MM.1S (cell line): Measurements from ENCODE around the gene CARD10.

Source experiments
- DNase-seq: peaks from one replicate; pipeline ENCODE4 v3.0.0-alpha.2; 2015
- H2AFZ ChIP-seq: fragments of 300-600 bp; sonication (generic); 2 replicates; pipeline ENCODE4 v1.6.0; 2016; ENCODE audit warnings: antibody characterized with exemption, low read length
- H3F3A ChIP-seq: fragments of 300-600 bp; sonication (generic); 2 replicates; pipeline ENCODE4 v1.6.1; 2016; ENCODE audit warnings: mild to moderate bottlenecking, antibody characterized with exemption, low read length, moderate library complexity, mixed read lengths; ENCODE audit not compliant: insufficient read depth
- H3K27ac ChIP-seq: fragments of 300-600 bp; sonication (generic); 2 replicates; pipeline ENCODE4 v1.5.1; 2016; ENCODE audit warnings: mild to moderate bottlenecking, low read length
- H3K27me3 ChIP-seq: fragments of 300-600 bp; sonication (generic); replicated peaks from 2 replicates; pipeline ENCODE4 v1.6.0; 2016; ENCODE audit warnings: low read length; ENCODE audit not compliant: insufficient read depth
- H3K36me3 ChIP-seq: fragments of 300-600 bp; sonication (generic); replicated peaks from 2 replicates; pipeline ENCODE4 v1.6.1; 2016; ENCODE audit warnings: mild to moderate bottlenecking, low read length, mixed read lengths; ENCODE audit not compliant: insufficient read depth
- H3K4me1 ChIP-seq: fragments of 300-600 bp; sonication (generic); 2 replicates; pipeline ENCODE4 v1.6.1; 2016; ENCODE audit warnings: low read length, mixed read lengths
- H3K4me2 ChIP-seq: fragments of 300-600 bp; sonication (generic); 2 replicates; pipeline ENCODE4 v1.6.0; 2016; ENCODE audit warnings: low read depth, low read length
- H3K4me3 ChIP-seq: fragments of 300-600 bp; sonication (generic); 2 replicates; pipeline ENCODE4 v1.5.1; 2016; ENCODE audit warnings: low read length, mixed read lengths
- H3K79me2 ChIP-seq: fragments of 300-600 bp; sonication (generic); 2 replicates; pipeline ENCODE4 v1.6.1; 2016; ENCODE audit warnings: mixed run types, low read length, mixed read lengths
- H3K9ac ChIP-seq: fragments of 300-600 bp; sonication (generic); 2 replicates; pipeline ENCODE4 v1.6.1; 2016; ENCODE audit warnings: low read length, mixed read lengths
- H3K9me2 ChIP-seq: fragments of 300-600 bp; sonication (generic); replicated peaks from 2 replicates; pipeline ENCODE4 v1.6.1; 2016; ENCODE audit warnings: mild to moderate bottlenecking, low read length, mixed read lengths; ENCODE audit not compliant: insufficient read depth
- H3K9me3 ChIP-seq: fragments of 300-600 bp; sonication (generic); replicated peaks from 2 replicates; pipeline ENCODE4 v1.6.1; 2016; ENCODE audit warnings: mild to moderate bottlenecking, low read length, mixed read lengths; ENCODE audit not compliant: insufficient read depth
- H4K20me1 ChIP-seq: fragments of 300-600 bp; sonication (generic); 2 replicates; pipeline ENCODE4 v1.6.1; 2016; ENCODE audit warnings: mild to moderate bottlenecking, low read length, moderate library complexity, mixed read lengths; ENCODE audit not compliant: insufficient read depth
- EZH2 ChIP-seq: fragments of 300-600 bp; sonication (generic); optimal IDR thresholded peaks from 2 replicates; pipeline ENCODE3; 2017; ENCODE audit warnings: low read depth, mild to moderate bottlenecking, antibody characterized with exemption, low read length, mixed read lengths
- EZH2phosphoT487 ChIP-seq: fragments of 300-600 bp; sonication (generic); IDR thresholded peaks from 2 replicates; pipeline ENCODE4 v1.6.1; 2018; ENCODE audit warnings: antibody characterized with exemption, low read length
- TF ChIP-seq, protein P1 (sequence below): fragments of 300-600 bp; sonication (generic); IDR thresholded peaks from 2 replicates; pipeline ENCODE4 v1.5.1; 2016; ENCODE audit warnings: antibody characterized with exemption, low read length, mixed read lengths

The CARD10 gene

GRCh38 chr22:37559521-37559900 is 40.3 kb upstream of the CARD10 start:
- no peak overlapping the region for H3K27ac ChIP-seq
- DNase-seq: no peak
- no peaks in the 10 kb centered on the region for H3K36me3 ChIP-seq
- no peak overlapping the region for H2AFZ ChIP-seq
- no peak overlapping the region for H3K9ac ChIP-seq
- H3K9me2 ChIP-seq: no peaks in the 10 kb centered on the region
- H3K9me3 ChIP-seq: no peaks in the 10 kb centered on the region
- no peak overlapping the region for H3K4me3 ChIP-seq
- peaks cover 9% of the 10 kb centered on the region for H3K4me1 ChIP-seq
- H3K4me2 ChIP-seq: no peak overlapping the region
- no peak for TF ChIP-seq EZH2phosphoT487
- TF ChIP-seq, protein P1, sequence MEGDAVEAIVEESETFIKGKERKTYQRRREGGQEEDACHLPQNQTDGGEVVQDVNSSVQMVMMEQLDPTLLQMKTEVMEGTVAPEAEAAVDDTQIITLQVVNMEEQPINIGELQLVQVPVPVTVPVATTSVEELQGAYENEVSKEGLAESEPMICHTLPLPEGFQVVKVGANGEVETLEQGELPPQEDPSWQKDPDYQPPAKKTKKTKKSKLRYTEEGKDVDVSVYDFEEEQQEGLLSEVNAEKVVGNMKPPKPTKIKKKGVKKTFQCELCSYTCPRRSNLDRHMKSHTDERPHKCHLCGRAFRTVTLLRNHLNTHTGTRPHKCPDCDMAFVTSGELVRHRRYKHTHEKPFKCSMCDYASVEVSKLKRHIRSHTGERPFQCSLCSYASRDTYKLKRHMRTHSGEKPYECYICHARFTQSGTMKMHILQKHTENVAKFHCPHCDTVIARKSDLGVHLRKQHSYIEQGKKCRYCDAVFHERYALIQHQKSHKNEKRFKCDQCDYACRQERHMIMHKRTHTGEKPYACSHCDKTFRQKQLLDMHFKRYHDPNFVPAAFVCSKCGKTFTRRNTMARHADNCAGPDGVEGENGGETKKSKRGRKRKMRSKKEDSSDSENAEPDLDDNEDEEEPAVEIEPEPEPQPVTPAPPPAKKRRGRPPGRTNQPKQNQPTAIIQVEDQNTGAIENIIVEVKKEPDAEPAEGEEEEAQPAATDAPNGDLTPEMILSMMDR: no peak
- no peak for TF ChIP-seq EZH2
- H4K20me1 ChIP-seq: no peaks in the 10 kb centered on the region
- no peaks in the 10 kb centered on the region for H3K79me2 ChIP-seq
- peaks cover 64% of the 10 kb centered on the region for H3K27me3 ChIP-seq
- H3F3A ChIP-seq: no peaks in the 10 kb centered on the region

DNA sequence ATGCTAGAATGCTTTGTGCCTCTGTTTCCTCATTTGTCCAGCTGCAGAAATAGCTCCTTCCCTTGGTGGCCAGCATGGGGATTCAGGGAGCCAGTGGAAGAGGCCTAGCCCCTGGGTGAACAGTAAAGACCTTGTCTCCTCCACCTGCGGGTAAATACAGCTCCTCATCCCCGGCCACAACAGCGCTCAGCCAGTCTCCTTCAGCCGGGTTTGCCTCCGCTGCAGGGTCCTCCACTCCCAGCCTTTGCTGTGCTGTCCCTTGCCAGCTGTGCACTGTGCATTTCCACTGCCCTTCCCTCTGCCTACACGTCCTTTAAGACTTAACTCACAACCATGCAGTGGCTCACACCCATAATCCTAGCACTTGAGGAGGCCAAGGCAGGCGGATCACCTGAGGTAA is 39.6 kb upstream of the CARD10 start:
- TF ChIP-seq EZH2: no peak
- TF ChIP-seq, protein P1: no peak
- TF ChIP-seq EZH2phosphoT487: no peak
- Histone ChIP-seq H3K9me3 (no peaks in the 10 kb centered on the region), H3F3A (no peaks in the 10 kb centered on the region), H3K9me2 (no peaks in the 10 kb centered on the region), H3K36me3 (no peaks in the 10 kb centered on the region), H3K4me3 (no peak overlapping the region), H2AFZ (no peak overlapping the region), H3K27ac (no peak overlapping the region), H3K9ac (no peak overlapping the region), H3K4me1 (peaks cover 9% of the 10 kb centered on the region), H3K27me3 (peaks cover 68% of the 10 kb centered on the region), H3K79me2 (no peaks in the 10 kb centered on the region), H4K20me1 (no peaks in the 10 kb centered on the region), H3K4me2 (no peak overlapping the region)
- DNase-seq: no peak

GRCh38 chr22:37557321-37558001 is 38.2 kb upstream of the CARD10 start:
- no peak overlapping the region for H3K4me2 ChIP-seq
- H3K9me3 ChIP-seq: no peaks in the 10 kb centered on the region
- DNase-seq: no peak
- no peaks in the 10 kb centered on the region for H3F3A ChIP-seq
- H3K4me1 ChIP-seq: peaks cover 9% of the 10 kb centered on the region
- H3K27me3 ChIP-seq: peaks cover 77% of the 10 kb centered on the region
- H3K9me2 ChIP-seq: no peaks in the 10 kb centered on the region
- no peak overlapping the region for H3K4me3 ChIP-seq
- no peak overlapping the region for H2AFZ ChIP-seq
- no peaks in the 10 kb centered on the region for H4K20me1 ChIP-seq
- H3K79me2 ChIP-seq: no peaks in the 10 kb centered on the region
- H3K36me3 ChIP-seq: no peaks in the 10 kb centered on the region
- no peak overlapping the region for H3K9ac ChIP-seq
- no peak overlapping the region for H3K27ac ChIP-seq
- TF ChIP-seq EZH2phosphoT487 (no peak), EZH2 (no peak)
- TF ChIP-seq, protein P1: no peak
